Fibroblast of lung (primary cell): Measurements from ENCODE around the gene KRTAP5-3. TPM values are rescaled to one million over a fixed set of nuclear protein-coding genes. Genes with fewer than 3 reads are reported as not detected.
"Not testable (repeated sequence)": the region's sequence is repeated elsewhere in the genome, so short reads cannot be mapped to it uniquely, and the experiment has no call there.

Experiments
- DNase-seq, 2 donors: peaks; one replicate each; pipeline versions ENCODE4 v3.0.0 to v3.0.0-alpha.2; 2010; ENCODE audit warnings: low read depth in 2 of 2
- H2AFZ ChIP-seq: 2 replicates; pipeline ENCODE4 v1.5.1; 2012; ENCODE audit warnings: low read length, control low read depth, inconsistent platforms
- H3K27ac ChIP-seq: 2 replicates; pipeline ENCODE4 v1.5.1; 2011; ENCODE audit warnings: low read length, control low read depth; ENCODE audit not compliant: insufficient read depth
- H3K27me3 ChIP-seq: 2 replicates; pipeline ENCODE4 v1.5.1; 2011; ENCODE audit warnings: mild to moderate bottlenecking, low read length; ENCODE audit not compliant: control insufficient read depth, insufficient read depth
- H3K36me3 ChIP-seq: 2 replicates; pipeline ENCODE4 v1.5.1; 2011; ENCODE audit warnings: low read length; ENCODE audit not compliant: control insufficient read depth, insufficient read depth
- H3K4me1 ChIP-seq: 2 replicates; pipeline ENCODE4 v1.5.1; 2011; ENCODE audit warnings: low read length; ENCODE audit not compliant: control insufficient read depth, insufficient read depth; ENCODE audit errors: extremely low read depth
- H3K4me2 ChIP-seq: 2 replicates; pipeline ENCODE4 v1.5.1; 2011; ENCODE audit warnings: low read length, control low read depth; ENCODE audit not compliant: insufficient read depth; ENCODE audit errors: extremely low read depth
- H3K4me3 ChIP-seq, 4 experiments: fragments of 200-600 bp in 1 of 4; sonication (generic) in 1 of 4; replicated peaks in 1 of 4; 2 replicates each; pipeline ENCODE4 v1.5.1; 2011 to 2016; ENCODE audit warnings: low read length in 4 of 4, low read depth in 3 of 4, mild to moderate bottlenecking in 3 of 4, control low read depth in 2 of 4, inconsistent platforms in 1 of 4, mixed read lengths in 1 of 4; ENCODE audit not compliant: insufficient read depth in 1 of 4; ENCODE audit errors: control extremely low read depth in 1 of 4
- H3K79me2 ChIP-seq: 2 replicates; pipeline ENCODE4 v1.5.1; 2012; ENCODE audit warnings: mild to moderate bottlenecking, low read length, inconsistent platforms; ENCODE audit not compliant: control insufficient read depth, insufficient read depth
- H3K9ac ChIP-seq: 2 replicates; pipeline ENCODE4 v1.5.1; 2011; ENCODE audit warnings: mild to moderate bottlenecking, low read length, control low read depth; ENCODE audit not compliant: insufficient read depth
- H3K9me3 ChIP-seq: 2 replicates; pipeline ENCODE4 v1.5.1; 2012; ENCODE audit warnings: low read depth, low read length; ENCODE audit not compliant: control insufficient read depth, insufficient read depth
- H4K20me1 ChIP-seq: 2 replicates; pipeline ENCODE4 v1.5.1; 2011; ENCODE audit warnings: low read length; ENCODE audit not compliant: control insufficient read depth, insufficient read depth; ENCODE audit errors: extremely low read depth
- EZH2 ChIP-seq: IDR thresholded peaks from 2 replicates; pipeline ENCODE4 v1.5.1; 2012; ENCODE audit warnings: low read length, control low read depth, mild to moderate bottlenecking; ENCODE audit errors: missing control alignments
- polyA plus RNA-seq, 2 donors: library from polyadenylated mRNA; depleted of rRNA in 1 of 2; stranded (reverse) in 1 of 2; unstranded in 1 of 2; fragments of >200 nt; gene quantifications; 2 replicates each; pipeline ENCODE4 v1.2.1, GENCODE V29; 2011 to 2012; ENCODE audit warnings: missing spikeins in 1 of 2
- total RNA-seq: library from RNA; depleted of rRNA; stranded (reverse); fragments of >200 nt; gene quantifications from 2 replicates; pipeline ENCODE4 v1.2.1, GENCODE V29; 2014
- TF ChIP-seq, protein P1 (sequence below), 2 donors: IDR thresholded peaks in 1 of 2; conservative IDR thresholded peaks in 1 of 2; 1 replicate in 1 of 2; 2 replicates in 1 of 2; pipeline ENCODE4 v1.5.1; 2011 to 2012; ENCODE audit warnings: low read length in 2 of 2, control low read depth in 1 of 2, inconsistent platforms in 1 of 2, low read depth in 1 of 2, mild to moderate bottlenecking in 1 of 2

Gene KRTAP5-3
- total and polyA plus RNA-seq, 2 donors (not counting 1 experiment from before 2014, with no cell fraction given): not detected

DNA sequence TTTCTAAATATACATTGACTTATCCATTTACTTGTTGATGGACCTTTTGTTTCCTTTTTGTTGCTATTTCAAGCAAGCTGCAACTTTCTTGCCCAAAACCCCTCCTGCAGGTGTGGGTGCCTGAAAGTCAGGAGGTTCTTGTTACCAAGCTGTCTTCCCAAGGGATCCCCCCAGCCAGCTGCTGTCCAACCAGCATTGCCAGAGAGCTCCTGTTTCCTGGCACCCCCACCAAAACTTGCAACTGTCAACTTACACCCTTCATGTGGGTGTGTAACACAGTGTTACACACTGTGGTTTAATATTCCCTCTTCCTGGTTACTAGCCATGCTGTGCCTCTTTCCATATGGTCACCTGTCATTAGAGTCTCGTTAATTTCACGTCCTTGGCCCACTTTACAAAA lies 21.6 kb downstream of the KRTAP5-3 start:
- Histone ChIP-seq H3K79me2 (no peaks in the 10 kb centered on the region), H3K9ac (no peak overlapping the region), H3K4me2 (no peak overlapping the region), H3K9me3 (no peaks in the 10 kb centered on the region), H2AFZ (no peak overlapping the region), H3K4me3 (no peak overlapping the region), H3K27ac (no peak overlapping the region), H3K36me3 (no peaks in the 10 kb centered on the region), H3K27me3 (peaks cover 6% of the 10 kb centered on the region), H3K4me1 (no peaks in the 10 kb centered on the region), H4K20me1 (no peaks in the 10 kb centered on the region)
- TF ChIP-seq, protein P1, sequence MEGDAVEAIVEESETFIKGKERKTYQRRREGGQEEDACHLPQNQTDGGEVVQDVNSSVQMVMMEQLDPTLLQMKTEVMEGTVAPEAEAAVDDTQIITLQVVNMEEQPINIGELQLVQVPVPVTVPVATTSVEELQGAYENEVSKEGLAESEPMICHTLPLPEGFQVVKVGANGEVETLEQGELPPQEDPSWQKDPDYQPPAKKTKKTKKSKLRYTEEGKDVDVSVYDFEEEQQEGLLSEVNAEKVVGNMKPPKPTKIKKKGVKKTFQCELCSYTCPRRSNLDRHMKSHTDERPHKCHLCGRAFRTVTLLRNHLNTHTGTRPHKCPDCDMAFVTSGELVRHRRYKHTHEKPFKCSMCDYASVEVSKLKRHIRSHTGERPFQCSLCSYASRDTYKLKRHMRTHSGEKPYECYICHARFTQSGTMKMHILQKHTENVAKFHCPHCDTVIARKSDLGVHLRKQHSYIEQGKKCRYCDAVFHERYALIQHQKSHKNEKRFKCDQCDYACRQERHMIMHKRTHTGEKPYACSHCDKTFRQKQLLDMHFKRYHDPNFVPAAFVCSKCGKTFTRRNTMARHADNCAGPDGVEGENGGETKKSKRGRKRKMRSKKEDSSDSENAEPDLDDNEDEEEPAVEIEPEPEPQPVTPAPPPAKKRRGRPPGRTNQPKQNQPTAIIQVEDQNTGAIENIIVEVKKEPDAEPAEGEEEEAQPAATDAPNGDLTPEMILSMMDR (conservative IDR thresholded peaks at IDR 0.05 in 1 of 2, IDR thresholded peaks at IDR 0.05 in 1 of 2; ENCODE audit: low read depth in 1 of 2, low read length in 2 of 2): no peak
- TF ChIP-seq EZH2: no peak
- no peak for DNase-seq

DNA sequence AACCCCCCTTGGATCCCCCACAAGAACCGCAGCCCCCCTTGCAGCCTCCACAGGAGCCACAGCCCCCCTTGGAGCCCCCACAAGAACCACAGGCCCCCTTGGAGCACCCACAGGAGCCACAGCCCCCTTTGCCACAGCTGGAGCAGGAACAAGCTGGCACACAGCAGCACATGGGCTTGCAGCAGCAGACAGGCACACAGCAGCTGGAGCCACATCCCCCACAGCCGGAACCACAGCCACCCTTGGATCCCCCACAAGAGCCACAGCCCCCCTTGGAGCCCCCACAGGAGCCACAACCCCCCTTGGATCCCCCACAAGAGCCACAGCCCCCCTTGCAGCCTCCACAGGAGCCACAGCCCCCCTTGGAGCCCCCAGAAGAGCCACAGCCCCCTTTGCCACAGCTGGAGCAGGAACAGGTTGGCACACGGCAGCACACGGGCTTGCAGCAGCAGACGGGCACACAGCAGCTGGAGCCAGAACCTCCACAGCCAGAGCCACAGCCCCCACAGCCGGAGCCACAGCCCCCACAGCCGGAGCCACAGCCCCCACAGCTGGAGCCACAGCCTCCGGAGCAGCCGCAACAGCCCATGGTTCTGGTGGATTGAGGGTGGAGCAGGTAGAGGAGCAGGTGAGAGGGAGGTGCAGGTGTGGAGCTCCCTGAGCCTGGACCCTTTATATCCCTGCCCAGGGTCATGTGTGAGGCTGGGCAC lies 23.4 kb downstream of the KRTAP5-3 start, which contains the start of gene KRTAP5-1:
TSS of gene KRTAP5-1 (minus strand) at position 623 of the 710 bp plus-strand sequence. CDS start at position 589, 34 bp downstream.
- H3K36me3 ChIP-seq, H3K27me3 ChIP-seq, H3K27ac ChIP-seq, H3K4me2 ChIP-seq, H3K9ac ChIP-seq, H2AFZ ChIP-seq, H3K79me2 ChIP-seq, H4K20me1 ChIP-seq, H3K4me3 ChIP-seq, H3K4me1 ChIP-seq, DNase-seq, H3K9me3 ChIP-seq: not testable (repeated sequence)

DNA sequence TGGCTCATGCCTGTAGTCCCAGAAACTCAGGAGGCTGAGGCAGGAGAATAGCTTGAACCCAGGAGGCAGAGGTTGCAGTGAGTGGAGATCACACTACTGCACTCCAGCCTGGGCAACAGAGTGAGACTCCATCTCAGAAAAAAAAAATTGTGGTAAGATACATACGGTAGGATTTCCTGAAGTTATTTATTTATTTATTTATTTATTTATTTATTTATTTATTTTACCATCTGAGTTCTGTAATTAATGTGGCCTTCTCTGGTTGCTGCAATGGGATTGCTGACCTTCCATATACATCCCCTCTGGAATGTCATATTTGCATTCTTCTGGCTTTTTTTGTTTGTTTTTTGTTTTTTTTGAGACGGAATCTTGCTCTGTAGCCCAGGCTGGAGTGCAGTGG lies 25.4 kb downstream of the KRTAP5-3 start:
- not testable (repeated sequence) for H3K4me1 ChIP-seq, H2AFZ ChIP-seq, H3K79me2 ChIP-seq, H3K27me3 ChIP-seq, H3K36me3 ChIP-seq, H3K4me3 ChIP-seq, H3K9ac ChIP-seq, H4K20me1 ChIP-seq, H3K27ac ChIP-seq, H3K9me3 ChIP-seq, H3K4me2 ChIP-seq, DNase-seq

DNA sequence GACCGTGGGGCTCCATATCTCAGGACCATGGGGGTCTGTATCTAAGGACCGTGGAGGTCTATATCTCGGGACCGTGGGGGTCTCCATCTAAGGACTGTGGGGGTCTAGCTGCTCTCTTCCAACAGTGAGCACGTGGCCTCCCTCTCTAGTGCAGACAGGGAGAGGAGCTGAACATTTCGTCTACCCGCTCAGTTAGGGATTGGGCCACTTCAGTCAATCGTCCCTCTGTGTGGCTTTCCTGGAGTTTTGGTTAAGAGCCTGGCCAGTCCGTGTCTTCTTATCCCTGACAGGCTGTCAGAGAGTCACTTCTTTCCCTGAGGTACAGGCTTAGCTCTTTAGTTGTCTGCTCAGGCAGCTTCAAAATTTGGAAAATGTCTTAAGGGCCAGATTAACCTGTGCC lies 26.3 kb downstream of the KRTAP5-3 start:
- no peak for DNase-seq
- no peak overlapping the region for H3K4me3 ChIP-seq
- no peak overlapping the region for H3K9ac ChIP-seq

More for the DNA sequence above, 26.3 kb downstream of the KRTAP5-3 start:
- H3K27ac ChIP-seq: no peak overlapping the region
- no peaks in the 10 kb centered on the region for H3K27me3 ChIP-seq
- no peaks in the 10 kb centered on the region for H3K4me1 ChIP-seq
- no peak overlapping the region for H3K4me2 ChIP-seq
- H4K20me1 ChIP-seq: no peaks in the 10 kb centered on the region
- H3K79me2 ChIP-seq: no peaks in the 10 kb centered on the region
- H3K9me3 ChIP-seq: no peaks in the 10 kb centered on the region
- TF ChIP-seq EZH2: no peak
- TF ChIP-seq, protein P1 (conservative IDR thresholded peaks at IDR 0.05 in 1 of 2, IDR thresholded peaks at IDR 0.05 in 1 of 2; ENCODE audit: low read depth in 1 of 2, low read length in 2 of 2): no peak
- H2AFZ ChIP-seq: no peak overlapping the region
- no peaks in the 10 kb centered on the region for H3K36me3 ChIP-seq
